ENCODE results near the gene PER3.

- TF ChIP-seq YY1 (IDR thresholded peaks at IDR 0.05; ENCODE audit: low read depth, low read length): no peak
- TF ChIP-seq CTCF (IDR thresholded peaks at IDR 0.05; ENCODE audit: control extremely low read depth in 1 of 3, insufficient read depth in 1 of 3, low read depth in 1 of 3, low read length in 3 of 3): no peak
- no peak for TF ChIP-seq SIN3A (conservative IDR thresholded peaks at IDR 0.05 in 1 of 2, IDR thresholded peaks at IDR 0.05 in 1 of 2; ENCODE audit: low read depth in 1 of 2, low read length in 2 of 2)
- TF ChIP-seq KDM5A (IDR thresholded peaks at IDR 0.05; ENCODE audit: low read length): no peak
- no peak for TF ChIP-seq POLR2A (IDR thresholded peaks at IDR 0.05; ENCODE audit: control extremely low read depth in 1 of 2, low read depth in 2 of 2, low read length in 2 of 2)
- no peak for TF ChIP-seq SUZ12 (IDR thresholded peaks at IDR 0.05; ENCODE audit: low read length)
- TF ChIP-seq TCF12 (IDR thresholded peaks at IDR 0.05; ENCODE audit: low read depth, low read length): no peak
These were observed 90.0 kb downstream of the PER3 start for GRCh38 chr1:7873801-7874795.

Data from H1 (cell line).